ENCODE data around the gene IDH3G.

IDH3G gene

GRCh38 chrX:153825042-153825441 lies 30.9 kb upstream of the IDH3G start:
- no peak overlapping the region for H2BK120ac ChIP-seq (ENCODE audit: low read depth, low read length)
- no peaks in the 10 kb centered on the region for H3K79me1 ChIP-seq (replicated peaks; ENCODE audit: low read length, poor library complexity, severe bottlenecking)
- no peak overlapping the region for H2AK5ac ChIP-seq (ENCODE audit: low read length, severe bottlenecking)
- H3K4me2 ChIP-seq (ENCODE audit: low read length, poor library complexity, severe bottlenecking): no peak overlapping the region
- no peak overlapping the region for H4K91ac ChIP-seq (ENCODE audit: low read length)
- no peak overlapping the region for H3K23ac ChIP-seq (ENCODE audit: low read length in 2 of 2)
- no peak overlapping the region for H3K27ac ChIP-seq (ENCODE audit: low read length, poor library complexity, severe bottlenecking)
- no peak overlapping the region for H2BK15ac ChIP-seq (ENCODE audit: low read depth, poor library complexity, severe bottlenecking)
- no peak overlapping the region for H2AFZ ChIP-seq (ENCODE audit: low read depth, low read length)
- peaks cover 23 to 79% of the 10 kb centered on the region in 2 experiments for H3K27me3 ChIP-seq (ENCODE audit: control insufficient read depth in 1 of 2, insufficient read depth in 1 of 2, low read length in 2 of 2)
- no peaks in the 10 kb centered on the region for H3K36me3 ChIP-seq (ENCODE audit: control insufficient read depth in 1 of 2, insufficient read depth in 2 of 2, low read depth in 1 of 2, low read length in 2 of 2)
- WGBS: 88% methylated on average over 7 of the region's 8 CpGs
- H3K4me3 ChIP-seq (ENCODE audit: insufficient read depth in 1 of 2, low read depth in 1 of 2, low read length in 2 of 2): no peak overlapping the region
- H3K4me1 ChIP-seq (ENCODE audit: control insufficient read depth, insufficient read depth, low read depth, low read length): peaks cover 16% of the 10 kb centered on the region
- no peak overlapping the region for H2BK5ac ChIP-seq (ENCODE audit: low read depth, low read length, poor library complexity, severe bottlenecking)
- no peak overlapping the region for H3K9ac ChIP-seq (ENCODE audit: low read length)
- no peak overlapping the region for H4K8ac ChIP-seq (ENCODE audit: low read length)
- H2BK12ac ChIP-seq (ENCODE audit: low read length in 2 of 2): no peak overlapping the region
- H3K9me3 ChIP-seq (ENCODE audit: control insufficient read depth, low read length): no peaks in the 10 kb centered on the region
- no peak overlapping the region for H3K18ac ChIP-seq (ENCODE audit: low read depth in 1 of 2, low read length in 2 of 2)
- no peak overlapping the region for H3K14ac ChIP-seq (ENCODE audit: low read length in 2 of 2)
- DNase-seq: no peak
- H3K4ac ChIP-seq (ENCODE audit: low read depth in 1 of 2, low read length in 2 of 2): no peak overlapping the region

GRCh38 chrX:153824348-153824747 lies 30.2 kb upstream of the IDH3G start:
- Histone ChIP-seq H3K4me3 (ENCODE audit: insufficient read depth in 1 of 2, low read depth in 1 of 2, low read length in 2 of 2) (no peak overlapping the region), H2BK5ac (ENCODE audit: low read depth, low read length, poor library complexity, severe bottlenecking) (no peak overlapping the region), H3K79me1 (replicated peaks; ENCODE audit: low read length, poor library complexity, severe bottlenecking) (no peaks in the 10 kb centered on the region), H3K27me3 (ENCODE audit: control insufficient read depth in 1 of 2, insufficient read depth in 1 of 2, low read length in 2 of 2) (peaks cover 22 to 82% of the 10 kb centered on the region in 2 experiments), H2BK12ac (ENCODE audit: low read length in 2 of 2) (no peak overlapping the region), H4K8ac (ENCODE audit: low read length) (no peak overlapping the region), H3K23ac (ENCODE audit: low read length in 2 of 2) (no peak overlapping the region), H4K91ac (ENCODE audit: low read length) (no peak overlapping the region), H3K36me3 (ENCODE audit: control insufficient read depth in 1 of 2, insufficient read depth in 2 of 2, low read depth in 1 of 2, low read length in 2 of 2) (no peaks in the 10 kb centered on the region), H2BK15ac (ENCODE audit: low read depth, poor library complexity, severe bottlenecking) (no peak overlapping the region), H3K18ac (ENCODE audit: low read depth in 1 of 2, low read length in 2 of 2) (no peak overlapping the region), H3K4ac (ENCODE audit: low read depth in 1 of 2, low read length in 2 of 2) (no peak overlapping the region), H3K9ac (ENCODE audit: low read length) (no peak overlapping the region), H3K4me1 (ENCODE audit: control insufficient read depth, insufficient read depth, low read depth, low read length) (peaks cover 13% of the 10 kb centered on the region), H2AK5ac (ENCODE audit: low read length, severe bottlenecking) (no peak overlapping the region), H2AFZ (ENCODE audit: low read depth, low read length) (no peak overlapping the region), H3K9me3 (ENCODE audit: control insufficient read depth, low read length) (no peaks in the 10 kb centered on the region), H3K4me2 (ENCODE audit: low read length, poor library complexity, severe bottlenecking) (no peak overlapping the region), H3K27ac (ENCODE audit: low read length, poor library complexity, severe bottlenecking) (no peak overlapping the region), H2BK120ac (ENCODE audit: low read depth, low read length) (no peak overlapping the region), H3K14ac (ENCODE audit: low read length in 2 of 2) (no peak overlapping the region)
- DNase-seq: no peak
- 99% methylated on average over 8 of the region's 10 CpGs for WGBS

GRCh38 chrX:153821066-153821465 lies 26.9 kb upstream of the IDH3G start:
- no peak overlapping the region for H3K18ac ChIP-seq (ENCODE audit: low read depth in 1 of 2, low read length in 2 of 2)

DNA sequence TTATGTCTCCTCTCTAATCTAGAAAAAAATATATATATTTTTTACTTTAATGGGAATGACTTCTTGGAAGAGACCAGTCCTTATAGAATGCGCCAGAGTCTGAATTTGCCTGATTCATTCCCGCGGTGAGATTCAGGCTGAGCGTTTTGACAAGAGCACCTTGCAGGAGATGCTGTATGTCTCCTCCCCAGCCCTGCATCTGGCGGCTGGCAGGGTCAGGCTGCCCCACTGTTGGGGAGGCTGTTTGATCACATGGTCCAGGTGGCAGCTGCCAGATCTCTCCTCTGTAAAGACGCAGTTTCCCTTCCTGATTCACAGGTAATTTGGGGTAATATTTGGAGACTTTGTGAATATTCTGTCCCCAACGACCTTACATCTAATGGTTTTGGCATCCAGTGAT lies 26.4 kb upstream of the IDH3G start:
- H3K18ac ChIP-seq (ENCODE audit: low read depth in 1 of 2, low read length in 2 of 2): no peak overlapping the region
- H3K79me1 ChIP-seq (replicated peaks; ENCODE audit: low read length, poor library complexity, severe bottlenecking): no peaks in the 10 kb centered on the region
- no peak overlapping the region for H2BK15ac ChIP-seq (ENCODE audit: low read depth, poor library complexity, severe bottlenecking)
- H2BK5ac ChIP-seq (ENCODE audit: low read depth, low read length, poor library complexity, severe bottlenecking): no peak overlapping the region
- H3K4me1 ChIP-seq (ENCODE audit: control insufficient read depth, insufficient read depth, low read depth, low read length): peaks cover 8% of the 10 kb centered on the region
- no peak overlapping the region for H4K8ac ChIP-seq (ENCODE audit: low read length)
- peaks cover 6% of the 10 kb centered on the region for H3K9me3 ChIP-seq (ENCODE audit: control insufficient read depth, low read length)
- H2BK120ac ChIP-seq (ENCODE audit: low read depth, low read length): no peak overlapping the region
- 84% methylated on average over 6 of the region's 7 CpGs for WGBS
- no peak overlapping the region for H3K4me2 ChIP-seq (ENCODE audit: low read length, poor library complexity, severe bottlenecking)
- no peaks in the 10 kb centered on the region for H3K36me3 ChIP-seq (ENCODE audit: control insufficient read depth in 1 of 2, insufficient read depth in 2 of 2, low read depth in 1 of 2, low read length in 2 of 2)
- H3K4ac ChIP-seq (ENCODE audit: low read depth in 1 of 2, low read length in 2 of 2): no peak overlapping the region
- DNase-seq: no peak
- H3K27ac ChIP-seq (ENCODE audit: low read length, poor library complexity, severe bottlenecking): no peak overlapping the region
- no peak overlapping the region for H4K91ac ChIP-seq (ENCODE audit: low read length)
- no peak overlapping the region for H3K14ac ChIP-seq (ENCODE audit: low read length in 2 of 2)
- no peak overlapping the region for H3K9ac ChIP-seq (ENCODE audit: low read length)
- H2AFZ ChIP-seq (ENCODE audit: low read depth, low read length): no peak overlapping the region
- no peak overlapping the region for H3K23ac ChIP-seq (ENCODE audit: low read length in 2 of 2)
- H2BK12ac ChIP-seq (ENCODE audit: low read length in 2 of 2): no peak overlapping the region
- H2AK5ac ChIP-seq (ENCODE audit: low read length, severe bottlenecking): no peak overlapping the region
- peaks cover 10 to 72% of the 10 kb centered on the region in 2 experiments for H3K27me3 ChIP-seq (ENCODE audit: control insufficient read depth in 1 of 2, insufficient read depth in 1 of 2, low read length in 2 of 2)
- no peak overlapping the region for H3K4me3 ChIP-seq (ENCODE audit: insufficient read depth in 1 of 2, low read depth in 1 of 2, low read length in 2 of 2)

More at GRCh38 chrX:153821066-153821465, 26.9 kb upstream of the IDH3G start:
- Histone ChIP-seq H4K91ac (ENCODE audit: low read length) (no peak overlapping the region), H3K4me2 (ENCODE audit: low read length, poor library complexity, severe bottlenecking) (no peak overlapping the region), H3K27ac (ENCODE audit: low read length, poor library complexity, severe bottlenecking) (no peak overlapping the region), H3K9ac (ENCODE audit: low read length) (no peak overlapping the region), H2BK12ac (ENCODE audit: low read length in 2 of 2) (no peak overlapping the region), H3K36me3 (ENCODE audit: control insufficient read depth in 1 of 2, insufficient read depth in 2 of 2, low read depth in 1 of 2, low read length in 2 of 2) (no peaks in the 10 kb centered on the region), H2BK120ac (ENCODE audit: low read depth, low read length) (no peak overlapping the region), H4K8ac (ENCODE audit: low read length) (no peak overlapping the region), H3K4me3 (ENCODE audit: insufficient read depth in 1 of 2, low read depth in 1 of 2, low read length in 2 of 2) (no peak overlapping the region), H3K9me3 (ENCODE audit: control insufficient read depth, low read length) (peaks cover 6% of the 10 kb centered on the region), H3K14ac (ENCODE audit: low read length in 2 of 2) (no peak overlapping the region), H3K4ac (ENCODE audit: low read depth in 1 of 2, low read length in 2 of 2) (no peak overlapping the region), H2BK15ac (ENCODE audit: low read depth, poor library complexity, severe bottlenecking) (no peak overlapping the region), H3K23ac (ENCODE audit: low read length in 2 of 2) (no peak overlapping the region), H2AFZ (ENCODE audit: low read depth, low read length) (no peak overlapping the region), H2AK5ac (ENCODE audit: low read length, severe bottlenecking) (no peak overlapping the region), H3K79me1 (replicated peaks; ENCODE audit: low read length, poor library complexity, severe bottlenecking) (no peaks in the 10 kb centered on the region), H3K27me3 (ENCODE audit: control insufficient read depth in 1 of 2, insufficient read depth in 1 of 2, low read length in 2 of 2) (peaks cover 10 to 77% of the 10 kb centered on the region in 2 experiments), H3K4me1 (ENCODE audit: control insufficient read depth, insufficient read depth, low read depth, low read length) (peaks cover 8% of the 10 kb centered on the region), H2BK5ac (ENCODE audit: low read depth, low read length, poor library complexity, severe bottlenecking) (no peak overlapping the region)
- no peak for DNase-seq
- WGBS: 87% methylated on average over 3 of the region's 9 CpGs
